Panc1 (cell line): ENCODE data around the gene MLST8.

Experiments
- CTCF ChIP-seq: fragments of 450-650 bp; IDR thresholded peaks from 2 replicates; pipeline ENCODE4 v1.5.1; 2017; ENCODE audit warnings: mild to moderate bottlenecking
- POLR2AphosphoS5 ChIP-seq: IDR thresholded peaks from 2 replicates; pipeline ENCODE4 v1.6.1; 2012; ENCODE audit warnings: mild to moderate bottlenecking, low read depth, low read length, moderate library complexity
- SIN3A ChIP-seq: IDR thresholded peaks from 2 replicates; pipeline ENCODE4 v1.6.1; 2012; ENCODE audit warnings: low read depth, mild to moderate bottlenecking, low read length, moderate library complexity, borderline replicate concordance; ENCODE audit not compliant: insufficient read depth
- TCF7L2 ChIP-seq: IDR thresholded peaks from 2 replicates; pipeline ENCODE4 v1.6.1; 2011; ENCODE audit warnings: mild to moderate bottlenecking, low read depth, low read length, inconsistent platforms

GRCh38 chr16:2233046-2233775 is 28.0 kb downstream of the MLST8 start:
- TF ChIP-seq POLR2AphosphoS5 (no peak), CTCF (no peak), SIN3A (no peak), TCF7L2 (no peak)
